Activated naive CD8-positive, alpha-beta T cell treated with anti-CD3 and anti-CD28 coated beads, Interleukin-2, amount 50 U/mL, for 24 hours (primary cell): Measurements from ENCODE around the gene EGR2.

ENCODE experiments used
- ATAC-seq: fragments of 150-1000 bp; cut with Tn5 transposase; one replicate; pipeline ENCODE4 v1.10.0; 2021
- DNase-seq: peaks from one replicate; pipeline ENCODE4 v3.0.0; 2021
- H3K27ac Mint-ChIP-seq: one replicate; pipeline ENCODE4 v1.8.0; 2021; ENCODE audit warnings: mild to moderate bottlenecking, mixed read lengths
- H3K27me3 Mint-ChIP-seq: one replicate; pipeline ENCODE4 v1.8.0; 2021; ENCODE audit warnings: mixed read lengths
- H3K36me3 Mint-ChIP-seq: one replicate; pipeline ENCODE4 v1.8.0; 2021; ENCODE audit warnings: low read depth, mixed read lengths
- H3K4me1 Mint-ChIP-seq: one replicate; pipeline ENCODE4 v1.8.0; 2021; ENCODE audit warnings: mixed read lengths
- H3K4me3 Mint-ChIP-seq: one replicate; pipeline ENCODE4 v1.8.0; 2021; ENCODE audit warnings: mild to moderate bottlenecking, moderate library complexity, mixed read lengths
- H3K9me3 Mint-ChIP-seq: one replicate; pipeline ENCODE4 v1.8.0; 2021; ENCODE audit warnings: mixed read lengths

The EGR2 gene

DNA sequence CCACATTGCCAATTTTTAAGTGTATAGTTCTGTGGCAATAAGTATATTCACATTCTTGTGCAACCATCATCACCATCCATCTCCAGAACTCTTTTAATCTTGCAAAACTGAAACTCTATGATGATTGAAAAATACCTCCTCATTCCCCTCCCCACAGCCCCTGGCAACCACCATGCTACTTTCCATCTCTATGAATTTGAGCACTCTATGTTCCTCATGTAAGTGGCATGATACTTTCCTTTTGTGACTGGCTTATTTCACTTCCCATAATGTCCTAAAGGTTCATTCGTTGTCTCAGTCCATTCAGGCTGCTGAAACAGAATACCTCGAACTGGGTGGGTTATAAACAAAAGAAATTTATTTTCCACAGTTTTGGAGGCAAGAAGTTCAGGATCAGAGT is 23.4 kb upstream of the EGR2 start:
- Mint-ChIP-seq H3K36me3 (no peaks in the 10 kb centered on the region), H3K9me3 (no peaks in the 10 kb centered on the region), H3K4me3 (no peak overlapping the region), H3K4me1 (peaks cover 13% of the 10 kb centered on the region), H3K27me3 (peaks cover 22% of the 10 kb centered on the region), H3K27ac (no peak overlapping the region)
- ATAC-seq (peak; percentile 38), DNase-seq (no peak)

DNA sequence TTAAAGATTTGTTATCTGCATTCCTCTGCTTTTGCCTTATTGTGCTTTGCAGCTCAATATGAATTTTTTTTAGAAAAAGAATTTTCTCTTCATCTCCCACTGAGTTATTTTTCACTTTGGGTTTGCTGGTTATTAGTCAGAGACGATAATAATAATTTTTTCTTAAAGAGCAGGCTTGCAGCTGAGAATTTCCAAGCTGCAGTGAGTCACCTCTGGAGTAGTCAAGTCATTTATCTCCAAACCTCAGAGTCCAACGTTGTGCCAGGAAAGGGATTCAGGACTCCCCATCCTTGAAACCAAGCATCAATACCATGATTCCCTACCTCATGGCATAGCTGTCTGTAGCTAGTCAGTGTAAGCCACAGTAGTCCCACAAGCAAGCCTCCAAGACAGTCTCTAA is 15.2 kb upstream of the EGR2 start:
- no peak for DNase-seq
- no peak for ATAC-seq

GRCh38 chr10:62830679-62831078 is 14.5 kb upstream of the EGR2 start:
- Mint-ChIP-seq H3K27ac (no peak overlapping the region), H3K4me3 (no peak overlapping the region), H3K9me3 (no peaks in the 10 kb centered on the region), H3K27me3 (peaks cover 5% of the 10 kb centered on the region), H3K4me1 (peaks cover 3% of the 10 kb centered on the region), H3K36me3 (no peaks in the 10 kb centered on the region)
- DNase-seq: no peak
- ATAC-seq: no peak

More for the DNA sequence above, 15.2 kb upstream of the EGR2 start:
- Mint-ChIP-seq H3K4me3 (no peak overlapping the region), H3K36me3 (no peaks in the 10 kb centered on the region), H3K4me1 (peaks cover 3% of the 10 kb centered on the region), H3K9me3 (no peaks in the 10 kb centered on the region), H3K27me3 (peaks cover 5% of the 10 kb centered on the region), H3K27ac (no peak overlapping the region)

DNA sequence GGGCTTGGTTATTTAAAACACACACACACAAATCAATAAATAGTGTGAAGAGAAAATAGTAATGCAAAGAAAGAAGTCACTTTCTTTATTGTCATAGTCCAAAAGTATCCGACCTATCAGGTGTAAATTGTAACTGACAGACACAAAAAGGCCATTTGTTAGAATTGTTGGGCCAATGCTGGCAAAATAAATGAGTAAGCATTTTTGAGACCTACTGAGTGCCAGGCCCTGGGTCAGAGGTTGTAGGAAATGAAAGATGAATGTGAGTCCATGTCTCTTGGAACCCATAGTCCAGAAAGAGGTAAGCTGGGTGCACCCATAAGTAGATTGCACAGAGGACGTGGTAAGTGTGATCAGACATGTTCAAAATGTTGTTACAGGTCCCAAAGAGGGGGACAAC is 13.5 kb upstream of the EGR2 start:
- no peak overlapping the region for H3K4me3 Mint-ChIP-seq
- no peak for DNase-seq

GRCh38 chr10:62826273-62826672 is 10.1 kb upstream of the EGR2 start:
- Mint-ChIP-seq H3K27ac (no peak overlapping the region), H3K4me1 (peaks cover under 1% of the 10 kb centered on the region), H3K4me3 (no peak overlapping the region), H3K27me3 (no peaks in the 10 kb centered on the region), H3K9me3 (no peaks in the 10 kb centered on the region), H3K36me3 (no peaks in the 10 kb centered on the region)
- ATAC-seq (no peak), DNase-seq (no peak)

More for the DNA sequence above, 13.5 kb upstream of the EGR2 start:
- Mint-ChIP-seq H3K27me3 (peaks cover 5% of the 10 kb centered on the region), H3K9me3 (no peaks in the 10 kb centered on the region), H3K36me3 (no peaks in the 10 kb centered on the region), H3K4me1 (peaks cover 3% of the 10 kb centered on the region), H3K27ac (no peak overlapping the region)
- no peak for ATAC-seq

GRCh38 chr10:62820586-62820985 is 4.4 kb upstream of the EGR2 start:
- H3K36me3 Mint-ChIP-seq: peaks cover 8% of the 10 kb centered on the region
- no peak overlapping the region for H3K27ac Mint-ChIP-seq
- DNase-seq: no peak
- H3K4me3 Mint-ChIP-seq: no peak overlapping the region
- ATAC-seq: no peak
- peaks cover 21% of the 10 kb centered on the region for H3K27me3 Mint-ChIP-seq
- peaks cover 25% of the 10 kb centered on the region for H3K4me1 Mint-ChIP-seq
- H3K9me3 Mint-ChIP-seq: no peaks in the 10 kb centered on the region

DNA sequence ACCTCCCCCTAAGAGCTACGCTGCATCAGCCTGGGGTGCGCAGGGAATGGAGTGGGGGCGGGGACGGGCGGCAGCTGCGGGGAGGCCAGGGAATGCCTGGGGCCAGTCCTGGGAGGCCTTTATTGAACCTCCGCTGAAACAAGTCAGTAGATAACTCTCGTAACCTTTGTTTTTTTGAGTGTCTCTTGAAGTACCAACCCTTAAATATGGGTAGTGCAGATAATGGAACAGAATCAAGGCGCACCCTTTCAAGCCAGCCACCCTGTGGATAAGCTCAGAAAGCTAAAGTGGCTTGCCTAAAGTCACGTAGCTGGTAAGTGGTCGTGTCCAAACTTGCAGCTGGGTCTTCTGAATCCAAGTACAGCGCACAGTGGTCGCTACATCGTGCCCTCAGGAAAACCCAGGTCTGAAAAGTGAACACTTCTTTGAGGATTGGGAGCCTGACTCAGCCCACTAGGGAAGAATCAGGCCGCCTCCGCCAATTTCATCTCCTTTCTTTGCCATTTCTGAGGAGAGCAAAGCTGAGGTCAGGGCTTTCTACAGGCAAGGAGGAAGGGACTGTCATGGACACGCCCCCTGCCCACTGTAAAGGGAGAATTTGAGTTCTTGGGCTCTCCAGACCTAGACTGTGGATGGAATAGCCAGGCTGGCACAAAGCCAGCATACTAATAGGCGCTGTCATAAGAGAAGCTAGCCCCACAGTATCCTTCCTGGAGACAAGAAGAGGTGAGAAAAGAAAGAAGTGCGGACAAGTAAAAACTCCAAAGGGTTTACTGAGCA is 3.2 kb upstream of the EGR2 start:
- peaks cover 29% of the 10 kb centered on the region for H3K4me1 Mint-ChIP-seq
- ATAC-seq (no peak), DNase-seq (no peak)
- peaks cover 21% of the 10 kb centered on the region for H3K27me3 Mint-ChIP-seq
- no peaks in the 10 kb centered on the region for H3K9me3 Mint-ChIP-seq
- peaks cover 19% of the 10 kb centered on the region for H3K36me3 Mint-ChIP-seq
- peak overlapping the region; percentile 65 for H3K27ac Mint-ChIP-seq
- H3K4me3 Mint-ChIP-seq: peak overlapping the region; percentile 57

- Mint-ChIP-seq H3K4me1 (peaks cover 38% of the 10 kb centered on the region), H3K36me3 (peaks cover 28% of the 10 kb centered on the region), H3K27me3 (peaks cover 21% of the 10 kb centered on the region), H3K4me3 (peak overlapping the region; percentile 94), H3K9me3 (no peaks in the 10 kb centered on the region), H3K27ac (peak overlapping the region; percentile 100)
- DNase-seq (peak; percentile 74), ATAC-seq (no peak)
Measured at GRCh38 chr10:62818426-62819011, 2.4 kb upstream of the EGR2 start.

- peak overlapping the region; percentile 94 for H3K4me3 Mint-ChIP-seq
- DNase-seq: peak; percentile 77
- H3K27ac Mint-ChIP-seq: peak overlapping the region; percentile 100
- ATAC-seq: peak; percentile 41
- H3K9me3 Mint-ChIP-seq: no peaks in the 10 kb centered on the region
- H3K27me3 Mint-ChIP-seq: peaks cover 21% of the 10 kb centered on the region
- H3K4me1 Mint-ChIP-seq: peaks cover 44% of the 10 kb centered on the region
- peaks cover 34% of the 10 kb centered on the region for H3K36me3 Mint-ChIP-seq
Measured at GRCh38 chr10:62817766-62818425, 1.7 kb upstream of the EGR2 start.

DNA sequence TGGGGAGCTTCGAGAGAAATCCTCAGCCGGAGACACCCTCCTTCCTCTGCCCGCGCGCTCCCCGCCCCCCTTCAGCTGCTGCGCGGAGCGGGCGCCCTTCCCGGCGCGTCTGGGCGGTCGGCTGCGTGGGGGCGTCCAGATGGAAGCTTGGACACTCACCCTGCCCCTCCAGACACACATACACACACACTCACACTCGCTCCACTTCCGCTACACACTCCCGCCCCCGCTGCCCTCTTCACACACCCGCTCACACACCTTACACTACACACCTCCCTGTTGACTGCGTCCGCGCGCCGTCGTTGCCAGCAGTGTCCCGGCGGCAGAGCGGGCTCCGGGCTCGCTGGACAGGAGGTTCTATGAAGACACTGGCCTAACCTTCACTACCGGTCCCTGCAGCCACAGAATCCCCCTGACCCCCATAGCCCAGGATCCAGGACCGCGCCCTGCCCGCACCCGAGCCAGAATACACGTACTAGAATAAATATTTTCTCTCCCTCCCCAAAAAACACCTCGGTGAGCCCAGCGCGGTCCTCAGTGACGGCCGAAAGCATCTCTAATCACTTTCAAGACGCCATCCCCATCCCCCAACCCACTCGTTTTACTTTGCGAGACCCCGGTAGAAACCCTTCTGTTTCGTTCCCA is 1.1 kb upstream of the EGR2 start:
- DNase-seq (peak; percentile 70), ATAC-seq (peak; percentile 1)
- Mint-ChIP-seq H3K27me3 (peaks cover 21% of the 10 kb centered on the region), H3K4me1 (peaks cover 50% of the 10 kb centered on the region), H3K9me3 (no peaks in the 10 kb centered on the region), H3K27ac (peak overlapping the region; percentile 100), H3K4me3 (peak overlapping the region; percentile 94), H3K36me3 (peaks cover 40% of the 10 kb centered on the region)

GRCh38 chr10:62816076-62816330 is 163 bp downstream of the EGR2 start:
- H3K27me3 Mint-ChIP-seq: peaks cover 19% of the 10 kb centered on the region
- no peaks in the 10 kb centered on the region for H3K9me3 Mint-ChIP-seq
- peaks cover 63% of the 10 kb centered on the region for H3K4me1 Mint-ChIP-seq
- peak overlapping the region; percentile 94 for H3K4me3 Mint-ChIP-seq
- peaks cover 50% of the 10 kb centered on the region for H3K36me3 Mint-ChIP-seq
- peak overlapping the region; percentile 100 for H3K27ac Mint-ChIP-seq
- ATAC-seq (no peak), DNase-seq (no peak)

DNA sequence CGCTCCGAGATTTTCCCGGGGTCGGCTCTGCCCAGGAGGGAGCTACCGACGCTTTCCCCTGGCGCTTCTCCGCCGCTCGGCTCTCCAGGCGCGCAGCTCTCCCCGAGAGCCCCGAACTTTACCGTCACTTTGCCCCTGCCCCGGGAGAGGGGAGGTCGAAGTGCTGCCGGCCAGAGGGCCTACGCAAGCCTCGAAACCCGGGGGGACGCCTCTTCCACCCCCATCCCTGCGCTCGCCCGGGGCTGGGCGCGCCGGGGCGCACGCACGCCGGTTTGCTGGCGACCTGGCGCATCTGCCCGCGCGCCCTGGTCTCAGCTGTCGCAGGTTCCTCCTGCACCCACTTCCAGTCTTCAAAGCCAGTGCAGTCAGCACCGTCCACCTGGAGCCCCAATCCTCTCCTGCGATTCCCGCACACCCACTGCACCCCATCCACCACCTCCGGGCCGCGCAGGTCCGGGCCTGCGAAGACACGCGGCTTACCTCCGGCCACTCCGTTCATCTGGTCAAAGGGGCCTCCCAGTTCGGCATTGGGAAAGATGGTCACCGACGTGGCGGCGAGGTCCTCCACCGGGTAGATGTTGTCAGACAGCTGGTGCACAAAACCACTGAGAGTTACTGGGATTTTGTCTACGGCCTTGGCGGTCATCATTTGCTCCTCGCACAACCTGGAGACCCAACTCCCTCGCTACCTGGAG is 638 bp downstream of the EGR2 start:
- H3K9me3 Mint-ChIP-seq: no peaks in the 10 kb centered on the region
- H3K27me3 Mint-ChIP-seq: peaks cover 14% of the 10 kb centered on the region
- peak; percentile 41 for DNase-seq
- H3K4me1 Mint-ChIP-seq: peaks cover 67% of the 10 kb centered on the region
- H3K36me3 Mint-ChIP-seq: peaks cover 55% of the 10 kb centered on the region
- peak overlapping the region; percentile 100 for H3K27ac Mint-ChIP-seq
- ATAC-seq: no peak
- peak overlapping the region; percentile 94 for H3K4me3 Mint-ChIP-seq

GRCh38 chr10:62814756-62815380 is 1.3 kb downstream of the EGR2 start:
- Mint-ChIP-seq H3K9me3 (no peaks in the 10 kb centered on the region), H3K36me3 (peaks cover 62% of the 10 kb centered on the region), H3K27ac (peak overlapping the region; percentile 100), H3K4me3 (peak overlapping the region; percentile 94), H3K27me3 (peaks cover 8% of the 10 kb centered on the region), H3K4me1 (peaks cover 74% of the 10 kb centered on the region)
- DNase-seq: peak; percentile 33
- no peak for ATAC-seq

GRCh38 chr10:62813981-62814380 is 2.2 kb downstream of the EGR2 start:
- Mint-ChIP-seq H3K36me3 (peaks cover 62% of the 10 kb centered on the region), H3K4me1 (peaks cover 76% of the 10 kb centered on the region), H3K27ac (peak overlapping the region; percentile 100), H3K4me3 (peak overlapping the region; percentile 94), H3K27me3 (peaks cover 3% of the 10 kb centered on the region), H3K9me3 (no peaks in the 10 kb centered on the region)
- DNase-seq (no peak), ATAC-seq (no peak)
